Measurements from ENCODE around the gene WNT7B.

The WNT7B gene

GRCh38 chr22:45872659-45873263 lies 104.2 kb downstream of the WNT7B start:
- no peak for DNase-seq (ENCODE audit: low read depth in 2 of 2)

GRCh38 chr22:45871721-45872120 lies 105.2 kb downstream of the WNT7B start:
- DNase-seq (ENCODE audit: low read depth in 2 of 2), result no peak

All from stimulated activated CD8-positive, alpha-beta memory T cell treated with anti-CD3 and anti-CD28 coated beads, Interleukin-2, amount 100 ng/mL, for 1 hour (primary cell).